NCI-H1417 (cell line): Measurements from ENCODE around the gene ARHGEF7.
A peak's percentile ranks its signal among the peaks of the same experiment; 100 is the strongest.

Source experiments
- DNase-seq, 3 experiments: peaks; one replicate each; lab custom pipeline; 2025; lab: John Stamatoyannopoulos, UW

Gene ARHGEF7

GRCh38 chr13:111225166-111225565 is 110.1 kb downstream of the ARHGEF7 start:
- DNase-seq = no peak

- peak in 1 of 3 experiments; percentile 14 for DNase-seq
These were observed 110.9 kb downstream of the ARHGEF7 start for GRCh38 chr13:111225810-111226546.

- no peak for DNase-seq
These were observed 112.3 kb downstream of the ARHGEF7 start for GRCh38 chr13:111227405-111227804.

GRCh38 chr13:111228262-111229144 is 113.4 kb downstream of the ARHGEF7 start:
- DNase-seq = peak in 1 of 3 experiments; percentile 64

- no peak for DNase-seq
These were observed 115.3 kb downstream of the ARHGEF7 start for GRCh38 chr13:111230385-111230930.

GRCh38 chr13:111232191-111232590 is 117.1 kb downstream of the ARHGEF7 start:
- DNase-seq = no peak

- DNase-seq = no peak
These were observed 118.0 kb downstream of the ARHGEF7 start for GRCh38 chr13:111233080-111233479.

GRCh38 chr13:111239764-111240670 is 124.9 kb downstream of the ARHGEF7 start:
- no peak for DNase-seq

GRCh38 chr13:111241006-111241755 is 126.1 kb downstream of the ARHGEF7 start:
- no peak for DNase-seq

- no peak for DNase-seq
These were observed 126.8 kb downstream of the ARHGEF7 start for GRCh38 chr13:111241862-111242261.

- DNase-seq = no peak
These were observed 127.5 kb downstream of the ARHGEF7 start for GRCh38 chr13:111242585-111242984.

- no peak for DNase-seq
These were observed 128.9 kb downstream of the ARHGEF7 start for GRCh38 chr13:111243981-111244380.

- no peak for DNase-seq
These were observed 130.7 kb downstream of the ARHGEF7 start for GRCh38 chr13:111245576-111246384.

GRCh38 chr13:111247552-111247951 is 132.4 kb downstream of the ARHGEF7 start:
- peak in 1 of 3 experiments; percentile 18 for DNase-seq

GRCh38 chr13:111248822-111249221 is 133.7 kb downstream of the ARHGEF7 start:
- no peak for DNase-seq

GRCh38 chr13:111249637-111250360 is 134.7 kb downstream of the ARHGEF7 start:
- no peak for DNase-seq

- DNase-seq = peak in 1 of 3 experiments; percentile 31
These were observed 136.7 kb downstream of the ARHGEF7 start for GRCh38 chr13:111251646-111252445.
